GM18951 (cell line): ENCODE measurements around the gene KCNJ6.

Experiments used
- POLR2A ChIP-seq: IDR thresholded peaks from 4 replicates; pipeline ENCODE4 v1.6.1; 2011; ENCODE audit warnings: mild to moderate bottlenecking; ENCODE audit not compliant: insufficient read length, insufficient read depth; ENCODE audit errors: extremely low read depth
- in situ Hi-C: fragments of 300-500 bp; cut with MboI; formaldehyde crosslinking; loops from one replicate; pipeline ENCODE4 v1.12.0; 2022; ENCODE audit warnings: low sequenced_read_pairs, mixed read lengths, inconsistent platforms; ENCODE audit not compliant: unreplicated experiment

The KCNJ6 gene

DNA sequence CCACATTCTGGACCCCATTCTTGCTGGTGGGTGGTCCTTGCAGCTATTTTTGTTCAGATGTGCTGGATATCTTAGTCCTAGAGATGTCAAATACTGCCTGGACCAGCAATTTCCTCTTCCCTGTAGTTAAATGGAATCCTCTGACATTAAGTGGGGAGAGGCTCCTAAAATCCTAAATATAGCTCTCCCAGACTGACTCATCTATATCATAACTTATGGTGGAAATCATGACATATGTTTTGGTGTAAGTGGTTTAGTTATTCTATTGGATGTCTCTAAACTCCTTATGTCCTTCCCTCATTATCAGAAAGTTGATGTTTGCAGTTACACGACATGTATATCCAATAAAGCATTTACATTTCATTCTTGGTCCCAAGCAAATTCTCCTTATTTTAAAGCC is 73.1 kb downstream of the KCNJ6 start:
- TF ChIP-seq POLR2A, result no peak
- in situ Hi-C loops, result no loop called here

DNA sequence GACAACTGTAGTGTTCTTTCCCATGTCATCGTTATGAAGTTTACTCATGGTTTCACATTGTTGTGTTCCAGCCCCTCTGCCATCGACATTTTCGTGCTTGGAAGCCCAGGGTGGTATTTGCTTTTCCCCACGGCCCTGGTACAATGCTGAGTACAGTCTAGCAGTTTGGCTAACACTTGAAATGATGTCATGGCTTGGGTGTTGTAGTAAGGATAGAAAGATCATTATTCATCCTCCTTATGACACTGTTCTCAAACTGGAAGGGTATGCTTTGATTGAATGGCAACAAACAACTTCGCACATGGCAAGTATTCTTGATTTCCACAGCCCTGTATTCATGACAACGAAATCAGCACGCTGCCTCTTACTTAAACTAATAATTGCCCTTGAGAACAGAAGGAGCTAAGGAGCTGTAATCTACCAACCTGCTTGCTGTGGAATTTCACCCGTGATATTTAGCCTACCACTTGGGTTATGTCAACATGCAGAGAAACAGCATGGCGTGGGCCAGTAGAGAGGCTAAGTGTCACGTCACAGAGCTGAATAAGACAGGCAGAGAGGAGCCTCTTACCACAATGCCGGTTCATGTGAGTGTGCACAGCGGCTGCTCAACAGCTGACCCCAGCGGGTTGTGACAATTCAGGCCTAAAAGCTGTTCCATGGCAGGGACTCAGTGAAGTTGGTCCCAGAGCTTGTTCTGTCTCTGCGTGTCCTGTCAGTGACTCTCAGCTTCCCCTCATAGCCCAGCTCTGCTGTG is 73.9 kb downstream of the KCNJ6 start:
- in situ Hi-C loops, result no loop called here
- TF ChIP-seq POLR2A, result no peak

DNA sequence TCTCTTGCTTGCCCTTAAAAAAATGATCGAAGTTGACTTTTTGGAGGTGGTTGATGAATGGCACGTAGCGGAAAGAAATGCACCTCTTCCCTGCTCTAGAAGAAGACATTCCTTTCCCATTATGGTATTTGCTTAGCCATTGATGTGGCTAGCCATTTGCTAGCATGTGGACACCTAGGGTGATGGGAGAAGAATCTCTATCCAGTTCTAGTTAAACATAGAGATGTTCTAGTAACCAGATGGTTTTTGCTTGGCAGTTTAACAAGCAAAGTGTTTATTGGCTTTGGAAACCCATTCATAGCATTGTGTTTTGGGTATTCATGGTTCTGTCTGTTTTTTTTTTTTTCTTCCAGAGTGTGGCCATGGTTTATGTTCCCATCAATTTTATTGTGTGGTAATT is 78.9 kb downstream of the KCNJ6 start:
- in situ Hi-C loops, result no loop called here
- TF ChIP-seq POLR2A, result no peak

DNA sequence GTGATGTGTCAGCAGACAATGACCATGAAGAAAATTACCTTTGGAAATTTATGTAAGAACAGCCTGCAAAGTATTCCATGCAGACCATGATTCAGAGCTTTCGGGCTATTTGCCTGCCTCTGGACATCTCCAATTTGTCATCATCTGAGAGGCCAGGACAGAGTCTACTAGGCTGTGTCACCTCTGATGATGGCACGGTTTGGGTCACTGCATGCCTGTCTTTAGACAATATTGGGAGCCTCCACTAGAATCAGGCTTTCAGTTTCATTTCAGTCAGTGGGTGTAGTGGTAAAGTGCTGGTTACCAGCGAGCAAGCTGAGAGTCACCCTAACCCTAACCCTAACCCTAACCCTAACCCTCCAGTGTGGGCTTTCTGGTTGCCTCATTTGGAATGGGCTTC is 80.8 kb downstream of the KCNJ6 start:
- in situ Hi-C loops, result no loop called here
- TF ChIP-seq POLR2A, result no peak

DNA sequence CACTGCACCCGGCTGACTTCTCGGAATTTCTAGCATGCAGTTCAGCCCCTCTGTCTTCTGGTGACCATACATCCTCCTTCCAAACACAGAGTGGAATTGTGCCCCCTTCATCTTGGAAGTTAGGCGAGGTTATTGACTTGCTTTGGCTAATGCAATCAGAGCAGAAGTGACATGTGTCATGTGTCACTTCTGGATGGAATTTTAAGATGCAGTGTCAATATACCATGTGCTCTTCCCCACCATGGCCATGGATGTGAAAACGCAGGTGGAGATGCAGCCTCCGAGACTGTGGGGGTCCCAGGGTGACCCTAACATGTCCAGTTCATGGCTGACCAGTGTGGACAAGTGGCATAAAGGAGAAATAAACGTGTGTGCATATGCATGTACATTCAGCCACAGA is 83.0 kb downstream of the KCNJ6 start:
- no peak for TF ChIP-seq POLR2A
- in situ Hi-C loops, result no loop called here

DNA sequence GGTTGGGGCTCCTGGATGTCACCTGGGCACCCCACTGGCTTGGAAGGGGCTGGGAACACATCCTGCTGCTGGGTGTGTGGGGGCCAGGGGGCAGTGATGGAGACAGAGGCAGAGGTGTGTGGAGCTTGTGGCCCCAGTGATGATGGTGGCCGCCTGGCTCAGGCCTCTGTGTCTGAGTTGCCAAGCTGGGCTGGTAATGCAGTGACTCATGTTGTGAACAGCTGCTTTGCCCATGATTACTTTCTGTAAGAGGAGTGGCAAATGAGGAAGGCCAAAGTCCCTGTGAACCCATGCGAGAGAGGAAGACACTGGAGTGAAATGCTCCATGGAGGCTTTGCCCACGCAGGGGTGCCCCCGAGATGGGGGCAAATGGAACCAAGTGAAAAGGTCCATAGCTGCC is 86.8 kb downstream of the KCNJ6 start:
- in situ Hi-C loops, result no loop called here

DNA sequence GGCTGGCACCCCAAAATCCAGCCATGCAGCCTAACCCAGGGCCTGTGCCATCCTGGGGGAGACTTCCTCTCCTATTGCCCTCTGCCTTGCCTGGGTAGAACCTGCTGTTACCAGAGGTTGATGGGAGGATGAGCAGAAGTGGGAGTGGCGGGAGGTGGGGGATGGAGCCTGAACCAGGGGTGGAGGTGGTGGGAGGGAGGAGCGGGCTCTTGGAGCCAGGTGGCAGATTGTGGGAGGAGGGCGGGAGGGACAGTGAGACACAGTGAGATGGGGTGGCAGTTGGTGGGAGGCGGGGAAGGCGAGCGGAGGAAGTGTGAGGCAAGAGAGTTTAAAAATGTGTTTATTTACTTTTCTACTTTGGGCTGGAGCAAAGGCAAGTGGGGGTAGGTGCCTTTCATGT is 87.3 kb downstream of the KCNJ6 start:
- in situ Hi-C loops, result no loop called here
- TF ChIP-seq POLR2A, result no peak

More for the DNA sequence above, 86.8 kb downstream of the KCNJ6 start:
- no peak for TF ChIP-seq POLR2A

DNA sequence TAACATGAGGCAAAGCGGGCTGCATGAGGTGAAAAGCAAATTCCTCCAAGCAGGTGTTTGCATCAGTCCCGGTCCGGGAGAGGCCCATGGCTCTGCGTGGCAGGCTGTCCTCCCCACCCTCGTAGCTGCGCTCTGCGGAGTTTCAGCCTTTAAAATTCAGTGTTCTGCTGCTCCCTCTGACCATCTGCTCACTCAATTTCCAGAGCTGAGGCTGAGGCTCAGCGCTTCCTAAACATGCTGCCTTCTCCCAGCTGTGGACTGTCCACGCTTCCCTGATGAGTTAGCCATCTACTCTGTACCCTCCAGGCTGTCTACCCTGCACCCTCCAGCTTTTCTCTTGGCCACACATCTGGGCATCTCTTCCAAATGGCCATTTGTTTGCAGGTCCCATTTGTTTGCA is 87.7 kb downstream of the KCNJ6 start:
- TF ChIP-seq POLR2A, result no peak
- in situ Hi-C loops, result no loop called here

DNA sequence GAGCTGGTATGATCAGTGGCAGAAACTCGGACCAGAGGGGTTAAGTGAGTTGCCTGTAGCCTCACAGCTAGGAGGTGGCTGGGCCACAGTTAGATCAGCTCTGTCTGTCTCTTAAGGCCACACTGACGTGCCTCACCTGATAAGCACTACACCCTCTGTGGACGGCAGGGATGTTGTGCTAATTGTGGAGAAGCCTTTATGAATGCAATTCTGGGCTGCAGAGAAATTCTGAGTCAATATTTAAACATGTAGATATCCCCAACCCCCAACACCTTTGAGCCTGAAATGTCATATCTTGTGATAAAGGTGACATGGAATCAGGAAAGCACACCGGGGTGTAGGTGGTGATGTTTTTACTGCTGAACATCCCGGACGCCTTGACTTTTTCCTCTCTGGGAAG is 88.3 kb downstream of the KCNJ6 start:
- in situ Hi-C loops, result no loop called here
- TF ChIP-seq POLR2A, result no peak

DNA sequence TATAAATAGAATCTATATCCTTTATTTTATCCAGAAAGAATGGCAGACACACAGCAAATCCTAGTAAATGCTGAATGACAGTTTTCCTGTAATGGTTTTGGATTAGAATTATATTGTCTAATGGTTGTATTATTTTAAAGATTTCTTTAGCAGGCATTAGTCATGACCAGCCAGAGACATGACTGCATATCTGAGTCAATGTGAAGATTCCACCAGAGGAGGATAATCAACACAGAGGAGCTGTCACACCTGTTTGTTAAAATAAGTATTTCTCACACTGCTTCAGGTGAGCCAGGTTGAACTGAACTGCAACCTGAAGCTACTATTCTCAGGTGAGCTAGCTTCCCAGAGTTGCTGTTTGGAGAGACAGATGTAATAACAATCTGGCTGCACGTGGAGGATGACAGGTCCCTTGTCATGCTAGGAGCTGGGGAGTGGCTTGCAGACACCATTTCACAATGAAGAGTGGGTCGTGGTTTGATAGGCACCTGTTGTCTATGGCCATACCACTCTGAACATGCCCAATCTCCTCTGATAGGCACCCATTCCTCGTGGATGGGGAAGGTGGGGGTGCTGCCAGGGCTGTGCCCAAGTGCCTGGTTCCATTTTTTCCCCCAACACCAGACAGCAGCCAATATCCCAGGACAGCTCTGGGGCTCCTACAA is 94.3 kb downstream of the KCNJ6 start:
- in situ Hi-C loops, result no loop called here
- no peak for TF ChIP-seq POLR2A

DNA sequence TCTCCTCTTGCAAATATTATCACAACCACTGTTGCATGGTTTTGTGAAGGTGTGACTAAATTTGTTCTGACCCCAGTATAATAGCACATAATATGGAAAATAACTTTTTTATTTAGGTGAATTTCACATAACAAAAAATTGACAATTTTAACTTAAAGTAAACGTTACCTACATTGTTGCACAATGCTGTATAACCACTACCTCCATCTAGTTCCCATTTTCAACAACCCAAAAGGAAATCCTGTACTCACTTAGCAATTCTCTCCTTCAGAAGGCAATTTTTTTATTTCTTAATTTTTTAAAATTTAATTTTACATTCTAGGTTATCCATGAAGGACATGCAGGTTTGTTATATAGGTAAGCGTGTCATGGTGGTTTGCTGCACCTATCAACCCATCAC is 95.2 kb downstream of the KCNJ6 start:
- in situ Hi-C loops, result no loop called here
- no peak for TF ChIP-seq POLR2A

DNA sequence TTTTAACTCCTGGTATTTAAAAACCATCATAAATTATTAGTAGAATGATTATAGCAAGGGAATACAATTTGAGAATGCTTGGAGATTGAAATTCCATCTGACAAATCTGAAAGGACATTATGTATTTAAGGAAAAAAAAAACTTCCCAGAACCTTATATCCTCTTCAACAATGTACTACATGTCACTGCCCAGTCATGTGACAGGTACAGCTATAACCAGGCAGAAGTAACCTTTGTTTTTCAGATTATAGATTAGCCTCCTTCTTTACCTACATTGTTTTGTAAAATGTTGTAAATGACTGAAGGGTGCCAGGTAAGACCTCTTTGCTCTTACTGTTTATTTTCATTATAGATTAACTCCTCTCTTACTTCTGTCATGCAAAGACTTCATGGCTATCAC is 96.9 kb downstream of the KCNJ6 start:
- in situ Hi-C loops, result no loop called here
- no peak for TF ChIP-seq POLR2A

DNA sequence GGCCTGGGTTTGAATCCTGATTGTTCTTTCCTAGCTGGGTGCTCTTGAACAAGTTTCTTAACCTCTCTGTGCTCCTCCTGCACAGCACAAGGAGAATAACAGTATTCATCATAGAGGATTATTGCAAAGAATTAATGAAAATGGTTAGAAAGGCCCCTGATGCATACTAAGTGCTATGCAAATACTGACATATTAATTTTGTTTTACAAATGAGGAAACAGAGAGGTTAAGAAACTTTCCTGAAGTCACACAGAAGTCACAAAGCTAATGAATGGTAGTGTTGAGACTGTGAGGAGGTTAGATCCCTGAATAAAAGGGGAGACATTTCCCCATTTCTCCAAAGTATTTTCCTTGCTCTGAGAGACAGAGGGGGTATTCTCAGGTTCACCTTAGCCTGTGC is 99.0 kb downstream of the KCNJ6 start:
- TF ChIP-seq POLR2A, result no peak
- in situ Hi-C loops, result no loop called here

DNA sequence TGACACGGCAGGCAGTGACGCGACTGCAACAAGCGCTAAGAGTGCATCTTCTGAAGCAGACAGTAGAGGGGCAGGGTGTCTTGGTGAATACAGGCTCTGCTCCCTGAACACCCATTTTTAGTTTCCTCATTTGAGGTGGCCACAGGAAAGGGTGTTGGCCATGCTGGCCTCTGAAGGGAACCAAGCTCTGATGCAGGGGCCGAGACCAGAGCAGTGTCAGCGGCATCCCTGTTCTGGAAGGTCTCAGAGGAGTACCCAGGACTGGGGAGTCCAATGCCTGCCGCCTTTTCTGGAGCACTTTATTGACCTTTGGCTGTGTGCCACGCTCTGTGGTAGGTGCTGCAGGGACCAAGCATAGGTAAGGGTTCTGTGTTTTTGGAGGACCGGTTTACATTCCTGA is 100.4 kb downstream of the KCNJ6 start:
- no peak for TF ChIP-seq POLR2A
- in situ Hi-C loops, result no loop called here
